ENCODE data around the gene C5orf15.
"Not testable (repeated sequence)": the region's sequence is repeated elsewhere in the genome, so short reads cannot be mapped to it uniquely, and the experiment has no call there.

- not testable (repeated sequence) for TF ChIP-seq CTCF (IDR thresholded peaks at IDR 0.05; ENCODE audit: low read depth, low read length); EZH2phosphoT487 (IDR thresholded peaks at IDR 0.05; ENCODE audit: low read depth)
Observed at GRCh38 chr5:133975546-133975945, 7.1 kb upstream of the C5orf15 start.
